ENCODE measurements around the gene CPLANE1. TPM values are rescaled to one million over a fixed set of nuclear protein-coding genes. Genes with fewer than 3 reads are reported as not detected.
"Not testable (repeated sequence)": the region's sequence is repeated elsewhere in the genome, so short reads cannot be mapped to it uniquely, and the experiment has no call there.

Gene CPLANE1
- total RNA-seq, 4 donors from 2014 or later: 50.0 to 80.0 (median 61.1) TPM

- Histone ChIP-seq H3K4me1 (no peaks in the 10 kb centered on the region), H3K27ac (no peak overlapping the region), H3K9me3 (peaks cover 0 to 6% (median 1%) of the 10 kb centered on the region in 4 donors), H3K27me3 (no peaks in the 10 kb centered on the region), H3K36me3 (peaks cover 0 to 99% (median 3%) of the 10 kb centered on the region in 3 donors), H3K4me3 (no peak overlapping the region)
- no peak for DNase-seq (ENCODE audit: low spot score in 2 of 2)
- 84 to 88% methylated on average over 3 of the region's 3 CpGs for WGBS, 2 donors
- TF ChIP-seq POLR2A (IDR thresholded peaks at IDR 0.05): no peak
- TF ChIP-seq CTCF (IDR thresholded peaks at IDR 0.05): no peak
- no peak for TF ChIP-seq EP300 (IDR thresholded peaks at IDR 0.05)
These were observed 136.7 kb downstream of the CPLANE1 start for GRCh38 chr5:37112383-37112991.

- Histone ChIP-seq H3K4me3 (no peak overlapping the region), H3K27me3 (no peaks in the 10 kb centered on the region), H3K36me3 (peaks cover 0 to 99% (median 3%) of the 10 kb centered on the region in 3 donors), H3K27ac (no peak overlapping the region), H3K9me3 (peaks cover 0 to 9% (median 1%) of the 10 kb centered on the region in 4 donors), H3K4me1 (no peaks in the 10 kb centered on the region)
- no peak for DNase-seq (ENCODE audit: low spot score in 2 of 2)
- 89% methylated on average over 4 of the region's 4 CpGs for WGBS, 2 donors
- TF ChIP-seq CTCF (IDR thresholded peaks at IDR 0.05): no peak
- TF ChIP-seq POLR2A (IDR thresholded peaks at IDR 0.05): no peak
- TF ChIP-seq EP300 (IDR thresholded peaks at IDR 0.05): no peak
These were observed 137.5 kb downstream of the CPLANE1 start for GRCh38 chr5:37111426-37112382.

- no peak for DNase-seq (ENCODE audit: low spot score in 2 of 2)
- Histone ChIP-seq H3K27me3 (no peaks in the 10 kb centered on the region), H3K36me3 (peaks cover 0 to 99% (median 3%) of the 10 kb centered on the region in 3 donors), H3K4me1 (no peaks in the 10 kb centered on the region), H3K9me3 (peaks cover 0 to 12% (median 1%) of the 10 kb centered on the region in 4 donors), H3K4me3 (no peak overlapping the region), H3K27ac (no peak overlapping the region)
- TF ChIP-seq POLR2A (IDR thresholded peaks at IDR 0.05): no peak
- 92 to 100% methylated on average over 1 of the region's 1 CpG for WGBS, 2 donors
These were observed 139.0 kb downstream of the CPLANE1 start for GRCh38 chr5:37110135-37110534.

GRCh38 chr5:37109338-37109737, 139.8 kb downstream of the CPLANE1 start:
- Histone ChIP-seq H3K27me3 (no peaks in the 10 kb centered on the region), H3K4me1 (no peaks in the 10 kb centered on the region), H3K4me3 (no peak overlapping the region), H3K36me3 (peaks cover 0 to 99% (median 0%) of the 10 kb centered on the region in 3 donors), H3K27ac (no peak overlapping the region), H3K9me3 (peaks cover 0 to 12% (median 1%) of the 10 kb centered on the region in 4 donors)
- TF ChIP-seq CTCF (IDR thresholded peaks at IDR 0.05): no peak
- no peak for TF ChIP-seq EP300 (IDR thresholded peaks at IDR 0.05)
- no peak for TF ChIP-seq POLR2A (IDR thresholded peaks at IDR 0.05)
- 96 to 97% methylated on average over 3 of the region's 3 CpGs for WGBS, 2 donors
- no peak for DNase-seq (ENCODE audit: low spot score in 2 of 2)

GRCh38 chr5:37103302-37103701, 145.9 kb downstream of the CPLANE1 start:
- TF ChIP-seq EP300 (IDR thresholded peaks at IDR 0.05): no peak
- no peak for DNase-seq (ENCODE audit: low spot score in 2 of 2)
- WGBS, 2 donors: 96 to 100% methylated on average over 2 of the region's 2 CpGs
- H3K4me1 ChIP-seq: no peaks in the 10 kb centered on the region
- H3K36me3 ChIP-seq: peaks cover 0 to 51% (median 0%) of the 10 kb centered on the region in 3 donors
- peaks cover 0 to 47% (median 9%) of the 10 kb centered on the region in 4 donors for H3K9me3 ChIP-seq
- no peak overlapping the region for H3K4me3 ChIP-seq
- no peak overlapping the region for H3K27ac ChIP-seq
- H3K27me3 ChIP-seq: no peaks in the 10 kb centered on the region

GRCh38 chr5:37099267-37099666, 149.9 kb downstream of the CPLANE1 start:
- H3K36me3 ChIP-seq: peaks cover 0 to 48% (median 0%) of the 10 kb centered on the region in 3 donors
- WGBS, 2 donors: 95 to 97% methylated on average over 5 of the region's 5 CpGs
- H3K4me1 ChIP-seq; H3K4me3 ChIP-seq; H3K27ac ChIP-seq; H3K27me3 ChIP-seq; DNase-seq (ENCODE audit: low spot score in 2 of 2): not testable (repeated sequence)
- peaks cover 0 to 77% (median 17%) of the 10 kb centered on the region in 4 donors for H3K9me3 ChIP-seq

GRCh38 chr5:37093795-37094194, 155.4 kb downstream of the CPLANE1 start:
- H3K9me3 ChIP-seq: peaks cover 0 to 43% (median 10%) of the 10 kb centered on the region in 4 donors
- DNase-seq (ENCODE audit: low spot score in 2 of 2); H3K27ac ChIP-seq; H3K27me3 ChIP-seq; H3K4me1 ChIP-seq; H3K4me3 ChIP-seq: not testable (repeated sequence)
- 52 to 58% methylated on average over 3 to 4 of the region's 4 CpGs for WGBS, 2 donors
- H3K36me3 ChIP-seq: peaks cover 0 to 72% (median 0%) of the 10 kb centered on the region in 3 donors

Measured in tibial nerve (tissue), 4 donors.